GM06990 (cell line): Measurements from ENCODE around the gene MRC1.

ENCODE experiments used
- DNase-seq: peaks from one replicate; pipeline ENCODE4 v3.0.0-alpha.2; 2011; ENCODE audit not compliant: insufficient read length; ENCODE audit errors: extremely low read depth
- H3K27me3 ChIP-seq: replicated peaks from 2 replicates; pipeline ENCODE4 v1.6.0; 2011; ENCODE audit warnings: low read length; ENCODE audit not compliant: control insufficient read depth, insufficient read depth
- H3K36me3 ChIP-seq: 2 replicates; pipeline ENCODE4 v1.5.1; 2011; ENCODE audit warnings: low read length; ENCODE audit not compliant: control insufficient read depth, insufficient read depth
- H3K4me3 ChIP-seq: replicated peaks from 2 replicates; pipeline ENCODE4 v1.5.1; 2011; ENCODE audit warnings: low read depth, mild to moderate bottlenecking, control low read depth, low read length
- CTCF ChIP-seq: IDR thresholded peaks from 2 replicates; pipeline ENCODE4 v1.5.1; 2011; ENCODE audit warnings: low read length, control low read depth, mild to moderate bottlenecking, inconsistent platforms; ENCODE audit not compliant: insufficient read depth, poor library complexity, severe bottlenecking

MRC1 gene

GRCh38 chr10:17958049-17958448 is 148.9 kb downstream of the MRC1 start:
- TF ChIP-seq CTCF = no peak
- Histone ChIP-seq H3K4me3 (no peak overlapping the region), H3K36me3 (no peaks in the 10 kb centered on the region), H3K27me3 (no peaks in the 10 kb centered on the region)
- DNase-seq = no peak

GRCh38 chr10:17959870-17960269 is 150.7 kb downstream of the MRC1 start:
- no peaks in the 10 kb centered on the region for H3K36me3 ChIP-seq
- TF ChIP-seq CTCF = no peak
- no peak for DNase-seq
- no peaks in the 10 kb centered on the region; the same call in 1 of the 2 replicates for H3K27me3 ChIP-seq
- no peak overlapping the region for H3K4me3 ChIP-seq
